Right hindlimb (tissue), 1 donor: Measurements from ENCODE around the gene AMER1.

ENCODE experiments used
- DNase-seq: peaks from one replicate; pipeline ENCODE4 v3.0.0-alpha.2; 2018

The AMER1 gene

GRCh38 chrX:64182208-64182607 lies 23.3 kb downstream of the AMER1 start:
- no peak for DNase-seq

DNA sequence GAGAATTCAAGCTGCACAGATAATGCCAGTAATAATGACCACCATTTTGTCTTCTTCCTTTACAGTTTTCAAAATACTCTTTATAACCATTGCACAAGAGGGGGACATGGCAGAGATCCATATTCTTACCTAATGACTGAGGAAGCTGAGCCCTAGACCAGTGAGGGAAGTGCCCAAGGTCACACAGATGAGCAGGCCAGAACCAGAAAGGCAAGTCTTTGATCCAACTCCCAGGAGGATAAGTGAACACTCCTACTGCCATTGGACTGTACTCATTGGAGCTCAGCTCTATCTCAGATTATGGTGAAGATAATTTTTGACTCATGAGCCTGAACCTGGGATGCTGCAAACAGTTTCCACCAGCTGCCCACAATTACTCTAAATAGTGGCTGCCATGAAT lies 28.6 kb downstream of the AMER1 start:
- DNase-seq = no peak

DNA sequence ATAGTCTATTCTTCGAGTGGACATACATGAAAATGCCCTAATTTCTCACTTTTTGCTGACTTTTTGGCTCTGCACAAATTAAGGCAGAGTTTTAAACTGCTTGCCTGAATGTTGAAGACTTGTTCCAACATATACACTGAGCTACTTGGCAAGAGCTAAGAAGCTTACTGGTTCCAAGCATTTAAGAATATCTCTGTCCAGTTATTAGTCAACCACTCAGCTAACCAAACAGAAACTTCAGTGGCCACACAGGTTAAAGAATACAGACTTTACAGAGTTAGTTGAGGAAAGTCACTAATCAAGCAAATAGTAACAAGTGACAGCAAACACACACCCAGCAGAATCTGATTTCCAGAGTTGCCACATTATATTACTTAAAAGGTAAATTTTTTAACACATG lies 35.5 kb downstream of the AMER1 start:
- no peak for DNase-seq

- no peak for DNase-seq
Observed at GRCh38 chrX:64152857-64153256, 52.7 kb downstream of the AMER1 start.

- DNase-seq = no peak
Observed at GRCh38 chrX:64151911-64152310, 53.6 kb downstream of the AMER1 start.

GRCh38 chrX:64150775-64151174 lies 54.7 kb downstream of the AMER1 start:
- DNase-seq = no peak
